GM10266 (cell line): ENCODE results near the gene AGAP2.

Experiments
- DNase-seq: peaks from one replicate; pipeline ENCODE4 v3.0.0; 2012; ENCODE audit errors: extremely low spot score
- TF ChIP-seq, protein P1 (sequence below): IDR thresholded peaks from 2 replicates; pipeline ENCODE4 v1.5.1; 2012; ENCODE audit warnings: mild to moderate bottlenecking, low read depth; ENCODE audit not compliant: control insufficient read depth, insufficient read depth; ENCODE audit errors: missing control alignments

AGAP2 gene

GRCh38 chr12:57738661-57739237, at the start of gene AGAP2:
TSS of gene AGAP2 (minus strand) at chr12:57738742. CDS start at chr12:57738246, 496 bp downstream.
- no peak for DNase-seq
- TF ChIP-seq, protein P1, sequence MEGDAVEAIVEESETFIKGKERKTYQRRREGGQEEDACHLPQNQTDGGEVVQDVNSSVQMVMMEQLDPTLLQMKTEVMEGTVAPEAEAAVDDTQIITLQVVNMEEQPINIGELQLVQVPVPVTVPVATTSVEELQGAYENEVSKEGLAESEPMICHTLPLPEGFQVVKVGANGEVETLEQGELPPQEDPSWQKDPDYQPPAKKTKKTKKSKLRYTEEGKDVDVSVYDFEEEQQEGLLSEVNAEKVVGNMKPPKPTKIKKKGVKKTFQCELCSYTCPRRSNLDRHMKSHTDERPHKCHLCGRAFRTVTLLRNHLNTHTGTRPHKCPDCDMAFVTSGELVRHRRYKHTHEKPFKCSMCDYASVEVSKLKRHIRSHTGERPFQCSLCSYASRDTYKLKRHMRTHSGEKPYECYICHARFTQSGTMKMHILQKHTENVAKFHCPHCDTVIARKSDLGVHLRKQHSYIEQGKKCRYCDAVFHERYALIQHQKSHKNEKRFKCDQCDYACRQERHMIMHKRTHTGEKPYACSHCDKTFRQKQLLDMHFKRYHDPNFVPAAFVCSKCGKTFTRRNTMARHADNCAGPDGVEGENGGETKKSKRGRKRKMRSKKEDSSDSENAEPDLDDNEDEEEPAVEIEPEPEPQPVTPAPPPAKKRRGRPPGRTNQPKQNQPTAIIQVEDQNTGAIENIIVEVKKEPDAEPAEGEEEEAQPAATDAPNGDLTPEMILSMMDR: no peak

DNA sequence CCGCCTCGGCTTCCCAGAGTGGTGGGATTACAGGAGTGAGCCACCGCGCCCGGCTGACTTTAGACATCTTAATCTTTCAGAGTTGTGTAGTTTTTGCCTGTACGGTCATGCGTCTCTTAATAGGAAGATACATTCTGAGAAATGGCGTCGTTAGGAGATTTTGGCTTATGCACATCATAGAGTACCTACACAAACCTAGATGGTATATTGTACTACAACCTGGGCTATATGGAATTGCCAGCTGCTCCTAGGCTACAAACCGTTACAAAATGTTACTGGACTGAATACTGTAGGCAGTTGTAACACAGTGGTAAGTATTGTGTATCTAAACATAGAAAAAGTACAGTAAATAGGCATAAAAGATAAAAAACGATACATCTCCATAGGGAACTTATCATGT, 45.3 kb upstream of the AGAP2 start:
- no peak for DNase-seq
- TF ChIP-seq, protein P1: no peak

- no peak for DNase-seq
- TF ChIP-seq, protein P1: no peak
Measured at GRCh38 chr12:57783466-57783801, 44.9 kb upstream of the AGAP2 start.

DNA sequence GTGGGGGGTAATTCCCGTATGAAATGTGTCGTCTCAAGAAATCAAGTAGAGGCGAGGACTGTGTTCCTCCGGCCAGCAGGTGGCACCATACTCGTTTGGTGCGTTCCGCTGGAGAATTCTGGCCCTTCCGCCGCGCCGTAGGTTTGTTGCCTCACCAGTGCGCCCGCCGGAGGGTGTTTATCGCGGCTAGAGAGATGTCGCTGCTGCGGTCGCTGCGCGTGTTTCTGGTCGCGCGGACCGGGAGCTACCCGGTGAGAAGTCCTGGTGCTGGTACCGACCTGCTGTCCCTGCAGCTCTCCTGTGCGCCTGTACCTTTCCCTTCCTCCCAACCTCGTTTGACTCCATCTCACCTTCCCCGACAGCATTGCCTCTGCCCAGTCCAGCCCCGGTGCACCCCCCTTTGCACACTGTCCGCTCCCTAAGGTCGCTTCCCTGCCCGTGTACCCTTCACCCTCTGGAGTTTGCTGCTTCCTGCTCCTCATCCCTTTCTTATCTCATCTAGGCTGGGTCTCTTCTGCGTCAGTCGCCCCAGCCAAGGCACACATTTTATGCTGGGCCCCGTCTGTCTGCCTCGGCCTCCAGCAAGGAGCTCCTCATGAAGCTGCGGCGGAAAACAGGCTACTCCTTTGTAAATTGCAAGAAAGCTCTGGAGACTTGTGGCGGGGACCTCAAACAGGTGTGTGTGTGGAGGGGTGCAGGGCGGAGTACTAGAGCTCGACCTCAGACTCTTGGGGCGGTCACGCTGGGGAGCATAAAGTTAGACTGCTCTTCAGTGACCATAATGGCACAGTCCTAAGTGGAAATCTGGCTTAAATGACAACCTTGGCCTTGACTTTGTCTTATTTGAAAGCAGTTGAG, 44.3 kb upstream of the AGAP2 start, which contains the start of gene TSFM:
TSS of gene TSFM (plus strand) at position 180 of the 858 bp plus-strand sequence. CDS start at position 195, 15 bp downstream.
- DNase-seq: peak; percentile 82
- TF ChIP-seq, protein P1: peak; percentile 97

DNA sequence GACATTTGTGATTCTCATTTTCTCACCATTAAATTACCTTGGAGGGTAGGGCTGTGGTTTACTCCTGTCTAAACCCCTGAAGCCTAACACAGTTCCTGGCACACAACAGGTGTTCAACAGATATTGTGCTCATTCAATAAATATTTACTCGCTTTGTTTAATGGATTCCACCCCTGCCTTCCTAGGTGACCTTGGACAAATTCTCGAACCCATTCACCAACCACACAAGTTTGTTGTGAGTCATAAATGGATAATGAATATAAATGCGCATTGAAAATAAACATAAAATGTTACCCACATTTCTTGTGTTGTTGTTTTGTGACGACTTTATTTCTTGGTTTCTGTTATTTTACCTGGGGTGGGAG, 43.7 kb upstream of the AGAP2 start:
- no peak for DNase-seq
- TF ChIP-seq, protein P1: no peak

DNA sequence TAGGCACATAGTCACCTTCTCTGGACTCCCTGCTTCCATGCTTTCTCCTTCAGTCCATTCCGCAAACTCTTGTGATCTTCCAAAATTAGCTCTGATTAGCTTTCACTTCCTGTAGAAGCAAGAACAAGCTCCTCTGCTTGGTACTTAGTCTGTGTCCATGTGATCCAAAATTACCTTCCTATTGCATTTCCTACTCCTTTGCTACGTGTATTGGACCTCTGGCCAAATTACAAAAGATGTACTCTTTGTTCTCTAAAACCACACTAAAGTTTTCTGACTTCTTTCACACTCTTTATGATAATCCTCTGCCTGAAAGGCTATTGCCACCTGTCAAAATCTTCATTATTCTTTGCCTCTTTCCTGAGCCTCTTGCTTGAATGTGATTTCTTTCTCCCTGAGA, 43.3 kb upstream of the AGAP2 start:
- DNase-seq: no peak
- TF ChIP-seq, protein P1: no peak

GRCh38 chr12:57781244-57781643, 42.7 kb upstream of the AGAP2 start:
- no peak for DNase-seq
- TF ChIP-seq, protein P1: no peak
